Measurements from ENCODE around the gene RUNDC1.

The RUNDC1 gene

DNA sequence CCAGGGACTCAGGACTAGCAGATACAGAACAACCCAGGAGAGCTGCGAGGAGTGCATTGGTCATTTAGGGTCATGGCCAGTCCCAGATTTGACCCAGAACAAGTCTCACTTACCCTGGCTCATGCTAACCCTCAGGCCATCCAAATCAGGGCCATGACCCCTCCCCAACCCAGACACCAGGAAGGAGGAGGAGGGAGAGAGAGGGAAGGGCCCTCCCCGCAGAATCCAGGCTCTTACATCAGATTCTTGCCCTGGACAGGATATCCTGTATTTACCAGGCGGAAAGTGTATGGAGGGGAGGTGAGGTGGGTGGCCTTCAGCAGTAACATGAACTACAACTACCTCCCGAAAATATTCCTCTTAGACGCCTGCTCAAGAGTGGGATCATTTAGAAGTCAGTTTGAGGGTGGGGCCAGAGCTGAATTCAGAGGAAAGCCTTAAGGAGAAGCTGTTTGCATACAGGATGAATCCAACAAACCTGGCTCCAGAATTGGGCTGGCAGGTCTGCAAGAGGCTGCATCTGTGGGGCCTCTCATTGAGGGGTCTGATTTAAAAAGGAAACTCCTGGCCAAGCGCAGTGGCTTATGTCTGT, 39.8 kb downstream of the RUNDC1 start:
- no peak for DNase-seq

DNA sequence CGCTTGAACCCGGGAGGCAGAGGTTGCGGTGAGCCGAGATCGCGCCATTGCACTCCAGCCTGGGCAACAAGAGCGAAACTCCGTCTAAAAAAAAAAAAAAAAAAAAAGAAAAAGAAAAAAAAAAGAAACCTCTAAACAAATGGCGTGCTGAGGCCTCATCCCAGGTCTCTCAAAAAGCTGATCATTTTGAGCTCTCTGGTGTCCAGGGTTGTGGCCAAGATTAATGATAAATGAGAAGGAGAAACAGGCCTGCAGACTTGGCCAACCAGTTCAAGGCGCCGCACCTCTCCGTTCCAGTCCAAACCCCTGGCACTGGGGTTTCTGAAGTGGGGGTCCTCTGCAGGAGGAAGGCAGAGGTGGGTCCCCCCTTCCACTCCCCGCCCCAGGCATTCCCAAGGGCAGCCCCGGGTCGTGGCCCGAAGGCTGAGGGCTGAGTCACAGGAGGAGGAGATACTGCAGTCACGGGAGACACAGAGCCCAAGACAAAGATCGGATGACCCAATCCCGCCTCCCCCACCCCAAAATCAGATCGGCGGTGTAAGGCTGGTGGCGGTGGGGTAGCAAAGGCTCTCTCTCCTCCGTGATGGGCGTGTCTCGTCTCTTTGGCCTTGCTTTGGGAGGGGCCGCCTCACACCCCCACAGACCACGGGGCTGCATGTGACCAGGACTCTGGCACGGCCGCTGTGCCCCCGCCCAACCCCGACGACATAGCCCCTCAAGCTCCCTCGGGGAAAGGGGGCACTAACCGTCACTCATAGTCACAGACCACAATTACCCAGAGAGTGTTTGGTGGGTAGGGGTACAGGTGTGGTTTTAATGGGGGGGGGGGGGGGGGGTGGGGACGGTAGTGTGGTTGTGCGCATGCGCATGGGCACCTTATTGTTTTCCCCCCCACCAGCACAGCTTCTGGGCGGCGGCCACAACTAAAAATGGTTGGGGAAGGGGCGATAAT, 40.7 kb downstream of the RUNDC1 start:
- no peak for DNase-seq

DNA sequence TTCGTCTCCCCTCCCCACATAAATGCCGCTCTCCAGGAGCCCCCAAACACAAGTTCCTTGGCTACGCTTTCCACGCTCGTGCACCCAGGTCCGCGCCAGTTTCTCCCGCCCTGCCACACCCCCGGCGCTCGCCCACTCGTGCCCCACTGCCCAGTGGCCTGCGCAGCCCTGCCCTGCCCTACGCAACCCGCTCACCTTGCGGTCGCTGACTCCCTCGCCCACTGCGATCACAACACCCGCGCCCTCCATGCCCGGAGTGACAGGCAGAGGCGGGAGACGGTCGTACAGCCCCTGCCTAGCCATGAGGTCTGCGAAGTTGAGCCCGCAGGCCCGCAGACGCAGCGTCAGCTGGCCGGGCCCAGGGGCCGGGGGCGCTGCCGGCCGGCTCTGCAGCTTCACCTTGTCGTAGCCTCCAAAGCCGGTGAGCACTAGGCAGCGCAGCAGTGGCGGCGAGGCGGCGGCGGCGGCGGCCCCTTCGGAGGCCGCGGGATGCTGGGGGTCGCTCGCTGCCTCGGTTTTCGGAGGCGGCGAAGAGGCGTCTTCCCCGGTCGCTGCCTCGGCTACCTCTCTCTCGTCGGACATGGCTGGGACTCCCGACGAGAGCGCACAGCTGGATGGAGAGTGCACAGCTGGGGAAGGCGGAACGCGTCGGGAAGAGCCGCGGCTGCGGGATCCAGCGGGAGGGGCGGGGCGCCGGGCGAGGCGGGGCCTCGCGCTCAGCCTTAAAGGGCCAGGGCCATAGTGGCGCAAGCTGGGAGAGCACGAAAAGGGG, 41.6 kb downstream of the RUNDC1 start, which contains the start of gene VAT1:
VAT1 (minus strand) TSS at position 645 of the 772 bp plus-strand sequence; CDS start at position 582, 63 bp downstream.
- DNase-seq = peak; percentile 65 to 66

DNA sequence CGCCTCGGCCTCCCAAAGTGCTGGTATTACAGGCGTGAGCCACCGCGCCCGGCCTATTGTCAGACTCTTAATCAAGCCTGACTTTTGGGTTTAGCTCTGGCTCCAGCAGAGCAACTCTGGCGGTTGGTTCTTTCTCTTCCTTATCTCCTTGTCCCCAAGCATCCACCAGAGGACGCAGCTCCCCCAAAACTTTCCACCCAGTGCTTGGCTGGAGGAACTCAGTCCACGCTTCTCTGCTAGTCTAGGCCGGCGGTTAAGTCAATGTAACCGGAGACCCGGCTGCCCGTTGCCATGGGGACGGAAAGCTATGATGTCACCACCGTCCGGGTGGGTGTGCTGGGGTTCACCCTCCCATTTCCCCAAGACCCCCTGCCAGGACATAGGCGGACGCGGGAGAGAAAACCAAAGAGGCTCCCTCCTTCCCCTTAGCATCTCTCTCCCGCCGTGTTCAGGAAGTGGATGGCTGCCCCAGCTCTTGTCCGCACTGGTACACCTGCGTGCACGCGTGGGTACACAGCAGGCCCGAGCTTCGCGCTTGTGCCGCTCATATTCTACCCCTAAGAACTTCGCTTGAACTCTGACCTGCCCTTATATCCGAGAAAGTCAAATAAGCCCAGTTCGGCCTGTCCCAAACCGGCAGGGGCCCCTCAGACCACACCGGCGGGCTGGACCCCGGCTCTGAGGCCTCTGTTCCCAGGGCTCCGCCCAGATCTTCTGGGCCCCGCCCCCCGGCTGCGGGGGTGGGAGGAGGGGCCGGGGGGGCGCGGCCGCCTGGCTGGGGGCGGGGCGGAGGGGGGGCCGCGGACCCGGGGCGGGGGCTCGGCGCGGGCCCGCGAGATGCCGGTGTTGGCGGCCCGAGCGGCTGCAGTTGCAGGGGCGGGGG, 44.3 kb downstream of the RUNDC1 start, which contains the start of gene RND2:
RND2 (plus strand) TSS at position 825 of the 883 bp plus-strand sequence. CDS start 117 bp downstream, outside the sequence.
- DNase-seq = peak; percentile 70 to 72

DNA sequence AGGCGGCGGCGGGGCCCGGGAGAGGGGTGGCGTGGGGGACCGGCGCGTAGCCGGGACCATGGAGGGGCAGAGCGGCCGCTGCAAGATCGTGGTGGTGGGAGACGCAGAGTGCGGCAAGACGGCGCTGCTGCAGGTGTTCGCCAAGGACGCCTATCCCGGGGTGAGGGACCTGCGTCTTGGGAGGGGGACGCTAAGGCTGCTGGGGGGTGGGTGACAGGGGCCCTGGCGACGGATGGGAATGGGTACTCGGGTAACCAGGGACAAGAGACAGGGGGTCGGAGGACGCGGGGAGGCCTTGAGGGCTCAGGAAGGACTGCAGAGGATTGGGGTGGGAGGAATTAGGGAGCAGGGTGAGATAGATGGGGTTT, 44.9 kb downstream of the RUNDC1 start:
- DNase-seq = no peak

DNA sequence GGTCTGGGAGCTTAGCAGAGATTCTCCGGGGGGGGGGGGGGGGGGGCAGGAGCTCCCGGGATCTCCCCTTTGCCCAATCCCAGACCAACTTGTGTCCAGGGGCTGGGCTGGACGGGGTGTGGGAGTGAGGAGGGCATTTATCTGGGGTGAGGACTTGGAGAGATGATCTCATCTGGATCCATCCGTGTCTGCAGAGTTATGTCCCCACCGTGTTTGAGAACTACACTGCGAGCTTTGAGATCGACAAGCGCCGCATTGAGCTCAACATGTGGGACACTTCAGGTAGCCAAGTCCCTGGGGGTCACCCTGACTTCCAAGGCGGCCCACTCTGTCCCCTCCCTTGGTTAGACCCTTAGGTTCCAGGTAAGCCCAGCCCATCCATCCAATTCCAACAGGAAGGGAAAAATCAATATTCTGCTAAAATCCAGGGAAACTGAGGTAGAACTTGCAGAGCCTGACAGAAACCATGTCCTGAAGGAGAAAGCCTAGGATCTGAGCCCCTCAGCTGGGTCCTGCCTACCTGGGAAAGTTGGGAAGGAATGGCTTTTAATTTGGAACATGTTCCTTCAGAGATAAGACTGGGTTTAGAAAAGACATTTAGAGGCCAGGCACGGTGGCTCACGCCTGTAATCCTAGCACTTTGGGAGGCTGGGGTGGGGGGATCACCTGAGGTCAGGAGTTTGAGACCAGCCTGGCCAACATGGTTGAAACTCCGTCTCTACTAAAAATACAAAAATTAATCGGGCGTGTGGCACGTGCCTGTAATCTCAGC, 45.6 kb downstream of the RUNDC1 start:
- DNase-seq = no peak

DNA sequence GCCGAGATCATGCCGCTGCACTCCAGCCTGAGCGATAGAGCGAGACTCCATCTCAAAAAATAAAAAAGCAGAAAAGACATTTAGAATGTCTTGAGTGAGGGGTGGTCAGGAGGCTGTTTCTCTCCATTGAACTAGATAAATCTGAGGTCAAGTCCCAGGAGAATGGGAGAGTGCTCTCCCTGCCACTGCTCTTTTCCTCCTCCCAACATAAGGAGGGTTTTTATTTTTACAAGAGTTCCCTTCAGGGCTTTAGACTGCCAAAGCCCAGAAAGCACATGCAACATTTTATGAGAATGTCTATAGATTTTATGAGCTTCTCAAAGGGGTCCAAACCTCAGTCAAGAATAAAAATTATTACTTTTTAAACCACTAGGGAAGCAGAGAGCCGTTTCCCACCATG, 46.2 kb downstream of the RUNDC1 start:
- no peak for DNase-seq

DNA sequence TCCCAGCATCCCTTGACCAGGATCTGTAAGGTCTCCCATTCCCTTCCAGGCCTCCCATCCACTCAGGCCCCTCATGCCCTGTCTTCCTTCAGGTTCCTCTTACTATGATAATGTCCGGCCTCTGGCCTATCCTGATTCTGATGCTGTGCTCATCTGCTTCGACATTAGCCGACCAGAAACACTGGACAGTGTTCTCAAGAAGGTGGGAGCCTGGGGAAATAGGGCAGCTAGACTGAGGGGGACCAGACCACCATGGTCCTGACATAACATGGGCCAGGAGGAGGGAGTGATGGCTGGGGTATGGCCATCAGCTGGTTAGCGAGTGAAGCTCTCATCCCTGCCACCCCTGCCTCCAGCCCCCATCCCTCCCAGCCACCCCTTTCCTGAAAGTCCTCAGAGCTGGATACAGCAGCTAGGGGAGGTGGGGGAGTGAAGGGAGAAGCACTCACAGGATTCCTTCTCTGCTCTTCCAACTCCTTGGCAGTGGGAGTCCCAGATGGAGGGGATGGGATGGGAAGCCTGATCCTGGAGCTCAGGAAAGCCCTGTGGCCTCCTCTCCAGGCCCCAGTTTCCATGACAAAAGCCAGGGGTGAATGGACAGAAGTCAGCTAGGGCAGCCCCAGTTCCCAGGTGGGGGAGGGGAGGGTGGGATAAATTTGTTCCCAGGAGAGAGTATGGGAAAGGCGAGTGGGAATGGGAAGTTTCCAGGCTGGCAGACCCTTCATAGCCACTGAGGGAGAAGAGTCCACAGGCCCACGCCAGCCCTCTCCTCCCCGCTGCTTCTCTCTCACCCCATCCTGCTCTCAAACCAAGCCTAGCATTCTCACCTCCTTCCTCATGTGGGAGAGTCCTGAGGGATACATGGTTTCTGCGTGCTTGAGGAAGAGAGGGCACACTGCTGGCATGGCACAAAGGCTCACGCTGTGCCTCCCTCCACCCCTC, 47.0 kb downstream of the RUNDC1 start:
- DNase-seq = no peak

DNA sequence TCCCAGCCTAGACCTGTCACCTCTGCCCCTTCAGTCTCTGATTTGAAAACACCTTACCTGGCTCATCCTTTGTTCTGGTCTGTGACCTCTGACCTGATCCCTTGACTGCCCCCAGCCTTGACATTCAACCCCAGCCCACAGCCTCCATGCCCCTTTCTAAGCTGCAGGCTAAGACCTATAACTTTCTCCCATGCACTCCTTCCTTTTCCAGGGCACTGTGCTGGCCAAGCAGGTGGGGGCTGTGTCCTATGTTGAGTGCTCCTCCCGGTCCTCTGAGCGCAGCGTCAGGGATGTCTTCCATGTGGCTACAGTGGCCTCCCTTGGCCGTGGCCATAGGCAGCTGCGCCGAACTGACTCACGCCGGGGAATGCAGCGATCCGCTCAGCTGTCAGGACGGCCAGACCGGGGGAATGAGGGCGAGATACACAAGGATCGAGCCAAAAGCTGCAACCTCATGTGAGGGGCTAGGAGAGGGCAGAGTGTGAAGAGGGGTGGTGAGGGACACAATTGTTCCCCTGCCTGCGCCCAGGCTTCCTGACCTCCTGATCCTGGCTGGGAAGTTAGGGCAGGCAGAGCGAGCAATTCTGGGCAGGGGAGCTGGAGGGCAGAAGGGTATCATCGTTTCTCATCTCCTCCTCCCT, 48.0 kb downstream of the RUNDC1 start:
- no peak for DNase-seq

DNA sequence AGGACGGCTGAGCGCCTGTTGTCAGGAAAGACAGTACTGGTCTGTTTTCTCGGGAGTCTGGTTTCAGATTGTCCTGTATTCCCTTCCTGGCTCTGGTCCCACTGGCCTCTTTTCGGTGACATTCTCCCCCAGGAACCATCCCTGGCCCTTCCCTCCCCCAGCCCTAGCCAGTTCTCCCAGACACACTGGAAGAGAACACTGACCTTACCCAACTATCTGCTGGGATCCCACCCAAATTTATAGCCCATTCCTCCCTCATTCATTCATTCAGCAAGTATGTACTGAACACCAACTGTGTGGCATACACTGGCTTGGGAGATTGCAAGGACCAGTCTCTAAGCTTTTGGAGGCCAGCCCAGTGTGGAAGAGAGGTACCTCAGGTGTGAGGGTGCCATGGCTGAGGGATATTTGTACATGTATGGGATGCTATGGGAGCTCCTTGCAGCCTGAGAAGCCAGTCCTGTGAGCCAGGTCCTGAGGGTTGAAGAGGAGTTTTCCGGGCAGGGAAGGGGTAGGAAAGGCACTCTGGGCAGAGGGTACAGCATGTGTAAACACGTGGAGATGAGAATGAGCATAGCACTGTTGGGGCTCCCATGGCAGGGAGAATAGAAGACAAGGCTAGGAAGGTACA, 49.9 kb downstream of the RUNDC1 start:
- DNase-seq = no peak

DNA sequence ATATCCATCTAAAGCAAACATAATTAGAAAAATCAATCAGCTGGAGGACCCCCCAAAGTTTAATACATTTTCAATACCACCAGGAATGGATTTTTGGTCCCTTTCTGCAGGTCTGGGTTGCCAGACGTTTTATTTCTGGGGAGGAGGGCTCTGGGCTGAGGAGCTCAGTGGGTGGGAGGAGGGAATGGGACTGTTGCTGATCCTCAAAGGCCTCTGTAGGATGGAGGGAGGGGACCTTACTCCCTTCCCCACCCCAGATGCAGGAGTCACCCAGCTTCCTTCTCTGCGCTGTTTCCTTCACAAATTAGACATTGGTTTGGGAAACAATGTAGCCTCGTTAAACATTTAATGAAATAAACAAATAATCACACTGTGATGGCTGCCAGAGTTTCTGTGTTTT, 51.3 kb downstream of the RUNDC1 start:
- DNase-seq = no peak

DNA sequence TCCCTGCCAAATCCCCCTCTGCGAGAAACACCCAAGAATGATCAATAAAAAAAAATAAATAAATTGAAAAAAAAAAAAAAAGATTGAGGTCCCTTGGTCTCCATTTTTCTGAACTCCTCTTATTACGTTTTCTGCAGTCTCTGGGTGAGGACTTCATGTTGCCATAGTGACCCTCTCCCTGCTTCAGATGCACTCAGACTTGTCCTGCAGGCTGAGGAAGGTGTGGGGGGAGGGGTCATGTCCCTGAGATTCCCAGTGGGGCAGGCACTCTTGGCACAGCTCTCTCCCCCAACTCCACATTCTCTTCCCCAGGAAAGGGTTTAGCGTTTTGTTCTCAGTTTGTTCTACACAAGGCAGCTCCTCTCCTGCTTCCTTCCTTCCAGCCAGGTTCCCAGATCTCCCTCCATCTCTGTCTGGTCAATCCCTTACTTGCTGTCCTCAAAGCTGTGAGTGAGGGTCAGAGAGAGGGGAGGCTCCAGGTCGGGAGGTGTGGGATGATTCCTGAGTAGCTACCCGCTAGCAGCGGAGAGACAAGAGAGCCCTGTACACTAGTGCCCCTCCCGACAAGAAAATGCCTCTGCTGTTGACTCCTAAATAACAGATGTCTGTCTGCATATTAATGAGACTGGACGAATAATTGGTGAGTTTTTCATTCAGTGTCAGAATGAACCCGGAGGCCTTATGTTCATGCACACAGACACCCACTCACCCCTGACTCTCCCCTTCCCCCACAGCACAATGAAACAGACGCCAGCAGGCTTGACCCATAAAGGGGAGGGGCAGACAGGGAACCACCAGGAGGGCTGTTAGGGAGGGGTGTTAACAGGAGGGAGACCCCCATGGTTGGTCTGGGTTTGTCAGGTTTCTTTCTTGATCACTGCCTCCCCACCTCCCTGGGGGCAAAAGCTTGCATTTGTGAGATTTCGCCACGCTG, 53.9 kb downstream of the RUNDC1 start:
- DNase-seq = no peak

DNA sequence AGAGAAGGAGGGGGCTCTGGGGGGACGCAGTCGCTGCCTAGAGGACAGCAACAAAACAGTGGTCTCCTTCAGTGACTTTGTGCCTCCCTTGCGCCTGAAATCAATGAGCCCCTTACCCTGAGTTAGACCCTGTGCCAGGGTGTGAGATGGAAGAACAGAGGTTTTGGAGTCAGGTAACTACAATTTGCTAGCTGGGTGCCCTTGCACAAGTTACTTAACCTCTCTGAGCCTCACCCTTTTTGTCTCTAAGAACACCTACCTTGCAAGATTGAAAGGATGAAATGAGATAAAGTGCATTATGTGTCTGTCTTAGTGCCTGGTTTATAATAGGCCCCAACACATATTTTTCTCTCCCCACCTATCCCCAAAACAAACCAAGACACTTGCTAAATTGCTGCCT, 54.5 kb downstream of the RUNDC1 start:
- DNase-seq = no peak

DNA sequence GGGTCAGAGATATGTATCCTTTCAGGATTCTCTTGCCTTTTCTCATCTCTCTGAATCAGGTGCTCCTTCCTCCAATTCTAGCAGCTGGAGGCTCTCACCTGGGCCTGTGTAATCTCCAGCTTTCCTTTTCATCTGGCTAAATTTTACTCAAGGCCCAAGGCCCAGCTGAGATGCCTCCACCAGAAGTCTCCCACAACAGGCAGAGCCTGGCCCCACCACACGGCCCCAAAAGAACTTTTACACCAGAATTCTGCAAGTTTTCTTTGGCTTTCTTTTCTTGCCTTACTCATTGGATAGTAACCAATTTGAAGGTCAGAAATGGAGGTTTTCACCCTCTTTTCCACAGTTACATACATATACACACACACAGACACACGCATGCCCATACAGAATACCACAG, 59.3 kb downstream of the RUNDC1 start:
- no peak for DNase-seq

DNA sequence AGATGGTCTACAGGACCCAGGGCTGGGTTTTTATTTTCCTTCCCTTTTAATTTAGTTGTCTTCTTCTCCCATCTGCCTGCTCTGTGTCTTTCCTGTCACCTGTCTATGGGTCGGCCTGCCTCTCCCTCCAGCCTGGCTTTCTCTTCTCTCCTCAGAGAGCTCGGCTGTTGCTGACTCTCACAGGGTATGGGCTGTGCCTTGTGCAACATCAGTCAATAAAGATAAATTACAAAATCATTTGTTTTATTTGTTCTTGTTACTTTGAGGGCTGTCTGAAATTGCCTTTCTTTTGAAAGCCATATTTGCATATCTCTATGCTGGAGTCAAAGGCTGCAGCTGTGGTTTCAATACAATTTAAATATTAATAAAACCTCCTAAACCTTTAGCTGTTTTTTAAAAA, 60.3 kb downstream of the RUNDC1 start:
- DNase-seq = no peak

DNA sequence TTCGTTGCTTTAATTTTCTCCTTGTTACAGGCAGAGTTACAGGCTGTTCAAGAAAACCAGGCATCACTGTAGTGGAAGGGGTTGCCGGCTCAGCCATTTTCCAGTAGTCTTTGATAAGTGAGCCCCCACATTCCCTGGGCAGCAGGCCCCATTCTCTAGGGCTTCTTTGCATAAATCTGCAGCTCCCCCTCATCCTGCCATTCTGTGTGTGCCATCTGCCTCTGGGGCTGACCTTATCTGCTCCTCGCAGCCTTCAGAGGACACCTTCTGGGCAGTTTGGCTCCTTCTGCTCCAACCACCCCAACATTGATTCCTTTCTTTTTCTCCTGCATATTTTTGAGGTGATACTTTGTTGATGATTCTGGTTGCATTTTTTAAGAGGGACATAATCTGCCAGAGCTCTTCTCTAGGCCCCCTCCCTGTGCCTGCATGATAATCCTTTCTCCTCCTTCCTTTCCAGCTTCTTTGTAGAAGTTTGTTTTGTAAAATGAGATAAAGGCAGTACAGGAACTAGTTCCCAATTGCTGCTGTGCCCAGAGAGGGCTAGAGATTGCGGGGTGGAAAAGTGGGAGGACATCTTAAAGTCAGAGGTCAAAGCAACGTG, 61.8 kb downstream of the RUNDC1 start:
- no peak for DNase-seq
